Psoas muscle (tissue), 8 donors: ENCODE results near the gene MAP1A. TPM values are rescaled to one million over a fixed set of nuclear protein-coding genes. Genes with fewer than 3 reads are reported as not detected.

Experiments used
- ATAC-seq, 4 donors: fragments of 200-7000 bp; cut with Tn5 transposase; one replicate each; pipeline ENCODE4 v1.9.1; 2020; ENCODE audit warnings: moderate library complexity in 3 of 4, mild to moderate bottlenecking in 2 of 4
- DNase-seq, 2 donors: peaks; one replicate each; pipeline ENCODE4 v3.0.0-alpha.2; 2020
- H3K27ac ChIP-seq: fragments of 200-600 bp; one replicate; pipeline ENCODE4 v1.8.0; 2022
- H3K27me3 ChIP-seq, 3 donors: fragments of 200-600 bp in 1 of 3; one replicate each; pipeline versions ENCODE4 v1.6.1 to v1.8.0; 2013 to 2022; ENCODE audit warnings: low read length in 2 of 3, mild to moderate bottlenecking in 2 of 3, moderate library complexity in 1 of 3; ENCODE audit not compliant: insufficient read depth in 3 of 3
- H3K36me3 ChIP-seq, 2 donors: fragments of 200-600 bp in 1 of 2; one replicate each; pipeline versions ENCODE4 v1.6.1 to v1.8.0; 2013 to 2022; ENCODE audit warnings: low read depth in 1 of 2, mild to moderate bottlenecking in 1 of 2, moderate library complexity in 1 of 2; ENCODE audit not compliant: insufficient read depth in 1 of 2
- H3K4me1 ChIP-seq: fragments of 200-600 bp; one replicate; pipeline ENCODE4 v1.8.0; 2022
- H3K4me3 ChIP-seq: fragments of 200-600 bp; one replicate; pipeline ENCODE4 v1.8.0; 2022; ENCODE audit warnings: mild to moderate bottlenecking
- H3K9me3 ChIP-seq: fragments of 200-600 bp; one replicate; pipeline ENCODE4 v1.8.0; 2022
- CTCF ChIP-seq: fragments of 200-600 bp; IDR thresholded peaks from one replicate; pipeline ENCODE4 v1.8.0; 2022; ENCODE audit warnings: antibody characterized with exemption
- WGBS, 3 donors: extraction: QIAGEN DNeasy Blood & Tissue Kit; methylation state at CpG; one replicate each; pipeline versions ENCODE4 v1.1.6 to v1.1.7; 2013; 5-methylcytosine and 5-hydroxymethylcytosine counted together
- intact Hi-C, 2 donors: fragments of 100-400 bp; cut with DNase I; formaldehyde crosslinking; loops; one replicate each; pipeline versions ENCODE4 v1.11.0 to v1.14.2; 2022
- polyA plus RNA-seq, 3 donors: library from polyadenylated mRNA; stranded (reverse); fragments of 200-250 nt; gene quantifications; one replicate each; pipeline ENCODE4 v1.2.3, GENCODE V29; 2013
- total RNA-seq, 4 donors: library from RNA; stranded (reverse); fragmentation: NEBNext Ultra II Directional in 2 of 4; extraction: Animal tissue kit (Norgen Biotek cat#: 25700) in 2 of 4; gene quantifications; one replicate each; pipeline versions ENCODE4 v1.2.1 to v1.2.4, GENCODE V29; 2021 to 2023
- donor health status: healthy with polysubstance abuse.
- donor health status: DM: no; HTN: no; CAD: no; lungs with moderate emphysema.
- donor health status: Bipolar disorder and iron deficiency.
- donor health status: healthy.
- donor health status: DM: yes; HTN: yes; CAD: no.
- donor health status: DM: no; HTN: no; CAD: no.
- donor health status: DM: no; HTN: no; CAD: no.
- donor health status: DM: yes; HTN: yes; CAD: no.

The MAP1A gene
- total and polyA plus RNA-seq, 7 donors: 0.63 to 25.1 (median 2.7) TPM

GRCh38 chr15:43541785-43542184, 24.4 kb downstream of the MAP1A start:
- Histone ChIP-seq H3K4me3 (no peak overlapping the region), H3K9me3 (no peaks in the 10 kb centered on the region), H3K4me1 (no peaks in the 10 kb centered on the region), H3K27me3 (no peaks in the 10 kb centered on the region), H3K36me3 (peaks cover 0 to 17% of the 10 kb centered on the region in 2 donors), H3K27ac (no peak overlapping the region)
- TF ChIP-seq CTCF: no peak
- ATAC-seq: peak in 1 of 4 donors; percentile 50
- no peak for DNase-seq
- intact Hi-C loops: no loop called here

- Histone ChIP-seq H3K4me3 (no peak overlapping the region), H3K27me3 (no peaks in the 10 kb centered on the region), H3K36me3 (peaks cover 0 to 10% of the 10 kb centered on the region in 2 donors), H3K4me1 (no peaks in the 10 kb centered on the region), H3K9me3 (peaks cover 4% of the 10 kb centered on the region), H3K27ac (no peak overlapping the region)
- DNase-seq (no peak), ATAC-seq (no peak)
- TF ChIP-seq CTCF: no peak
- intact Hi-C loops: no loop called here
Observed at GRCh38 chr15:43544266-43544665, 26.9 kb downstream of the MAP1A start.

GRCh38 chr15:43545426-43545825, 28.0 kb downstream of the MAP1A start:
- intact Hi-C loops: no loop called here
- peaks cover 0 to 16% of the 10 kb centered on the region in 2 donors for H3K36me3 ChIP-seq
- DNase-seq (no peak), ATAC-seq (no peak)
- peaks cover 4% of the 10 kb centered on the region for H3K9me3 ChIP-seq
- H3K27ac ChIP-seq: no peak overlapping the region
- H3K4me3 ChIP-seq: no peak overlapping the region
- WGBS, 3 donors: 41 to 63% (median 56%) methylated on average over 1 of the region's 1 CpG
- H3K27me3 ChIP-seq: no peaks in the 10 kb centered on the region
- TF ChIP-seq CTCF: no peak
- H3K4me1 ChIP-seq: no peaks in the 10 kb centered on the region

- H3K4me1 ChIP-seq: no peaks in the 10 kb centered on the region
- H3K36me3 ChIP-seq: peaks cover 0 to 16% of the 10 kb centered on the region in 2 donors
- no peak overlapping the region for H3K27ac ChIP-seq
- no peak overlapping the region for H3K4me3 ChIP-seq
- intact Hi-C loops: no loop called here
- peaks cover 4% of the 10 kb centered on the region for H3K9me3 ChIP-seq
- H3K27me3 ChIP-seq: no peaks in the 10 kb centered on the region
- no peak for TF ChIP-seq CTCF
- DNase-seq (no peak), ATAC-seq (no peak)
- 97 to 100% (median 99%) methylated on average over 2 of the region's 2 CpGs for WGBS, 3 donors
Observed at GRCh38 chr15:43547539-43547938, 30.1 kb downstream of the MAP1A start.
